ENCODE measurements around the gene GMEB1. TPM values are rescaled to one million over a fixed set of nuclear protein-coding genes. Genes with fewer than 3 reads are reported as not detected.
"Not testable (repeated sequence)": the region's sequence is repeated elsewhere in the genome, so short reads cannot be mapped to it uniquely, and the experiment has no call there.

Gene GMEB1
- total RNA-seq, 1 donor from 2014 or later = 22.8 TPM

- Mint-ChIP-seq H3K27me3 (ENCODE audit: low read depth) (no peaks in the 10 kb centered on the region), H3K27ac (ENCODE audit: unreplicated experiment) (peak overlapping the region; percentile 19), H3K4me1 (no peaks in the 10 kb centered on the region), H3K36me3 (ENCODE audit: low read depth) (peaks cover 12% of the 10 kb centered on the region), H3K9me3 (no peaks in the 10 kb centered on the region), H3K4me3 (no peak overlapping the region)
- DNase-seq (ENCODE audit: low read depth, low spot score) = no peak
- TF ChIP-seq, protein P1, sequence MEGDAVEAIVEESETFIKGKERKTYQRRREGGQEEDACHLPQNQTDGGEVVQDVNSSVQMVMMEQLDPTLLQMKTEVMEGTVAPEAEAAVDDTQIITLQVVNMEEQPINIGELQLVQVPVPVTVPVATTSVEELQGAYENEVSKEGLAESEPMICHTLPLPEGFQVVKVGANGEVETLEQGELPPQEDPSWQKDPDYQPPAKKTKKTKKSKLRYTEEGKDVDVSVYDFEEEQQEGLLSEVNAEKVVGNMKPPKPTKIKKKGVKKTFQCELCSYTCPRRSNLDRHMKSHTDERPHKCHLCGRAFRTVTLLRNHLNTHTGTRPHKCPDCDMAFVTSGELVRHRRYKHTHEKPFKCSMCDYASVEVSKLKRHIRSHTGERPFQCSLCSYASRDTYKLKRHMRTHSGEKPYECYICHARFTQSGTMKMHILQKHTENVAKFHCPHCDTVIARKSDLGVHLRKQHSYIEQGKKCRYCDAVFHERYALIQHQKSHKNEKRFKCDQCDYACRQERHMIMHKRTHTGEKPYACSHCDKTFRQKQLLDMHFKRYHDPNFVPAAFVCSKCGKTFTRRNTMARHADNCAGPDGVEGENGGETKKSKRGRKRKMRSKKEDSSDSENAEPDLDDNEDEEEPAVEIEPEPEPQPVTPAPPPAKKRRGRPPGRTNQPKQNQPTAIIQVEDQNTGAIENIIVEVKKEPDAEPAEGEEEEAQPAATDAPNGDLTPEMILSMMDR (conservative IDR thresholded peaks at IDR 0.05) = no peak
These were observed 14.3 kb downstream of the GMEB1 start for GRCh38 chr1:28682840-28683239.

GRCh38 chr1:28684937-28685336 is 16.4 kb downstream of the GMEB1 start:
- H3K9me3 Mint-ChIP-seq = no peaks in the 10 kb centered on the region
- no peak for DNase-seq (ENCODE audit: low read depth, low spot score)
- H3K27me3 Mint-ChIP-seq (ENCODE audit: low read depth) = no peaks in the 10 kb centered on the region
- H3K36me3 Mint-ChIP-seq (ENCODE audit: low read depth) = peaks cover 12% of the 10 kb centered on the region
- no peak overlapping the region for H3K4me3 Mint-ChIP-seq
- H3K27ac Mint-ChIP-seq (ENCODE audit: unreplicated experiment) = no peak overlapping the region
- no peaks in the 10 kb centered on the region for H3K4me1 Mint-ChIP-seq
- TF ChIP-seq, protein P1 (conservative IDR thresholded peaks at IDR 0.05) = no peak

GRCh38 chr1:28691627-28692026 is 23.0 kb downstream of the GMEB1 start:
- not testable (repeated sequence) for H3K36me3 Mint-ChIP-seq (ENCODE audit: low read depth); H3K9me3 Mint-ChIP-seq; H3K4me1 Mint-ChIP-seq; H3K27me3 Mint-ChIP-seq (ENCODE audit: low read depth); H3K4me3 Mint-ChIP-seq; DNase-seq (ENCODE audit: low read depth, low spot score); H3K27ac Mint-ChIP-seq (ENCODE audit: unreplicated experiment)

DNA sequence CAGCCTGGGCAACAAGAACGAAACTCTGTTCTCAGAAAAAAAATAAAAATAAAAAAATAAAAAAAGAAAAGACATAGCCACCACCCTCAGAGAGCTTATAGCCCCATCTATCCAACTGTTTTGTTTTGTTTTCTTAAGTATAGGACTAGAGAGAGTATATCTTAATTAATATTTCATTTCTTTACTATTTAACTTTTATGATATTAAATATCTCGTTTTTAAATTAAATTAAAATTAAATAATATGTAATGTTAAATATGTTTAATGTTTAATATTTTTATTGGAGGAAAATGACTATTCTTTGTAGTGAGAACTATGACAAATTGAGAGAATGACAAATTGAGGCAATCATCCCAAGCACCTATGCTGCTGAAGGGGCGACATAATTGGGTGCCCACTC is 35.0 kb downstream of the GMEB1 start:
- TF ChIP-seq, protein P1 (conservative IDR thresholded peaks at IDR 0.05) = no peak
- Mint-ChIP-seq H3K9me3 (no peaks in the 10 kb centered on the region), H3K4me3 (no peak overlapping the region), H3K27me3 (ENCODE audit: low read depth) (no peaks in the 10 kb centered on the region), H3K4me1 (no peaks in the 10 kb centered on the region), H3K36me3 (ENCODE audit: low read depth) (peaks cover 17% of the 10 kb centered on the region), H3K27ac (ENCODE audit: unreplicated experiment) (no peak overlapping the region)
- no peak for DNase-seq (ENCODE audit: low read depth, low spot score)

GRCh38 chr1:28716336-28716735 is 47.8 kb downstream of the GMEB1 start:
- Mint-ChIP-seq H3K9me3 (no peaks in the 10 kb centered on the region), H3K27ac (ENCODE audit: unreplicated experiment) (no peak overlapping the region), H3K27me3 (ENCODE audit: low read depth) (no peaks in the 10 kb centered on the region), H3K4me1 (no peaks in the 10 kb centered on the region), H3K4me3 (no peak overlapping the region), H3K36me3 (ENCODE audit: low read depth) (peaks cover 15% of the 10 kb centered on the region)
- DNase-seq (ENCODE audit: low read depth, low spot score) = no peak
- TF ChIP-seq, protein P1 (conservative IDR thresholded peaks at IDR 0.05) = no peak

GRCh38 chr1:28718166-28718565 is 49.6 kb downstream of the GMEB1 start:
- H3K27ac Mint-ChIP-seq (ENCODE audit: unreplicated experiment) = no peak overlapping the region
- TF ChIP-seq, protein P1 (conservative IDR thresholded peaks at IDR 0.05) = no peak
- H3K27me3 Mint-ChIP-seq (ENCODE audit: low read depth) = no peaks in the 10 kb centered on the region
- no peak for DNase-seq (ENCODE audit: low read depth, low spot score)
- peaks cover 4% of the 10 kb centered on the region for H3K9me3 Mint-ChIP-seq
- H3K36me3 Mint-ChIP-seq (ENCODE audit: low read depth) = peaks cover 15% of the 10 kb centered on the region
- no peak overlapping the region for H3K4me3 Mint-ChIP-seq
- no peaks in the 10 kb centered on the region for H3K4me1 Mint-ChIP-seq

Measured in neural crest cell (in vitro differentiated cells).